ENCODE data around the gene ATG9A. TPM values are rescaled to one million over a fixed set of nuclear protein-coding genes. Genes with fewer than 3 reads are reported as not detected.

The ATG9A gene
- total RNA-seq, 1 donor from 2014 or later = 52.9 TPM

GRCh38 chr2:219186754-219187456 is 42.5 kb downstream of the ATG9A start:
- TF ChIP-seq CTCF (conservative IDR thresholded peaks at IDR 0.05) = no peak
- H3K36me3 Mint-ChIP-seq = peaks cover 11% of the 10 kb centered on the region
- H3K4me3 Mint-ChIP-seq = no peak overlapping the region
- H3K4me1 Mint-ChIP-seq (ENCODE audit: unreplicated experiment) = no peaks in the 10 kb centered on the region
- no peaks in the 10 kb centered on the region for H3K27me3 Mint-ChIP-seq
- H3K27ac Mint-ChIP-seq = no peak overlapping the region
- DNase-seq (ENCODE audit: extremely low spot score, unreplicated experiment) = no peak
- no peaks in the 10 kb centered on the region for H3K9me3 Mint-ChIP-seq

- Mint-ChIP-seq H3K27ac (no peak overlapping the region), H3K4me3 (no peak overlapping the region), H3K36me3 (peaks cover 18% of the 10 kb centered on the region), H3K27me3 (no peaks in the 10 kb centered on the region), H3K4me1 (ENCODE audit: unreplicated experiment) (peaks cover 3% of the 10 kb centered on the region), H3K9me3 (no peaks in the 10 kb centered on the region)
- TF ChIP-seq CTCF (conservative IDR thresholded peaks at IDR 0.05) = no peak
- no peak for DNase-seq (ENCODE audit: extremely low spot score, unreplicated experiment)
These were observed 45.3 kb downstream of the ATG9A start for GRCh38 chr2:219184121-219184520.

GRCh38 chr2:219183151-219183772 is 46.2 kb downstream of the ATG9A start:
- TF ChIP-seq CTCF (conservative IDR thresholded peaks at IDR 0.05) = no peak
- Mint-ChIP-seq H3K9me3 (no peaks in the 10 kb centered on the region), H3K27me3 (no peaks in the 10 kb centered on the region), H3K27ac (no peak overlapping the region), H3K36me3 (peaks cover 18% of the 10 kb centered on the region), H3K4me3 (no peak overlapping the region), H3K4me1 (ENCODE audit: unreplicated experiment) (peaks cover 6% of the 10 kb centered on the region)
- DNase-seq (ENCODE audit: extremely low spot score, unreplicated experiment) = no peak

GRCh38 chr2:219182331-219183150 is 46.9 kb downstream of the ATG9A start:
- no peak overlapping the region for H3K4me3 Mint-ChIP-seq
- H3K36me3 Mint-ChIP-seq = peaks cover 18% of the 10 kb centered on the region
- H3K4me1 Mint-ChIP-seq (ENCODE audit: unreplicated experiment) = peaks cover 8% of the 10 kb centered on the region
- H3K9me3 Mint-ChIP-seq = no peaks in the 10 kb centered on the region
- H3K27ac Mint-ChIP-seq = no peak overlapping the region
- TF ChIP-seq CTCF (conservative IDR thresholded peaks at IDR 0.05) = no peak
- H3K27me3 Mint-ChIP-seq = no peaks in the 10 kb centered on the region
- DNase-seq (ENCODE audit: extremely low spot score, unreplicated experiment) = no peak

- Mint-ChIP-seq H3K36me3 (peaks cover 14% of the 10 kb centered on the region), H3K9me3 (no peaks in the 10 kb centered on the region), H3K4me3 (no peak overlapping the region), H3K4me1 (ENCODE audit: unreplicated experiment) (peaks cover 13% of the 10 kb centered on the region), H3K27ac (no peak overlapping the region), H3K27me3 (no peaks in the 10 kb centered on the region)
- DNase-seq (ENCODE audit: extremely low spot score, unreplicated experiment) = no peak
- TF ChIP-seq CTCF (conservative IDR thresholded peaks at IDR 0.05) = no peak
These were observed 47.9 kb downstream of the ATG9A start for GRCh38 chr2:219181531-219181930.

All from type B pancreatic cell (in vitro differentiated cells).